T-helper 2 cell (primary cell): ENCODE data around the gene EPHA5.
"Not testable (repeated sequence)": the region's sequence is repeated elsewhere in the genome, so short reads cannot be mapped to it uniquely, and the experiment has no call there.

Experiments used
- DNase-seq, 5 experiments: peaks; one replicate each; pipeline versions ENCODE4 v3.0.0 to v3.0.0-alpha.2; 2012 to 2022

EPHA5 gene

GRCh38 chr4:65344278-65344825 lies 325.9 kb downstream of the EPHA5 start:
- DNase-seq: no peak

GRCh38 chr4:65343342-65343741 lies 326.9 kb downstream of the EPHA5 start:
- no peak for DNase-seq

- no peak for DNase-seq
Measured at GRCh38 chr4:65341557-65341956, 328.7 kb downstream of the EPHA5 start.

- DNase-seq: no peak
Measured at GRCh38 chr4:65340382-65341109, 329.7 kb downstream of the EPHA5 start.

GRCh38 chr4:65337371-65337770 lies 332.9 kb downstream of the EPHA5 start:
- DNase-seq: no peak

- no peak for DNase-seq
Measured at GRCh38 chr4:65336465-65336864, 333.8 kb downstream of the EPHA5 start.

- no peak for DNase-seq
Measured at GRCh38 chr4:65316534-65316933, 353.8 kb downstream of the EPHA5 start.

GRCh38 chr4:65311120-65311519 lies 359.2 kb downstream of the EPHA5 start:
- DNase-seq: no peak

GRCh38 chr4:65310586-65310985 lies 359.7 kb downstream of the EPHA5 start:
- no peak for DNase-seq

- DNase-seq: not testable (repeated sequence)
Measured at GRCh38 chr4:65308626-65309025, 361.7 kb downstream of the EPHA5 start.

- DNase-seq: peak in 1 of 5 experiments; percentile 43
Measured at GRCh38 chr4:65302145-65302544, 368.1 kb downstream of the EPHA5 start.

GRCh38 chr4:65296246-65296645 lies 374.0 kb downstream of the EPHA5 start:
- DNase-seq: no peak

- DNase-seq: no peak
Measured at GRCh38 chr4:65287071-65287470, 383.2 kb downstream of the EPHA5 start.
